Fibroblast of lung (primary cell): ENCODE results near the gene NPVF.

Experiments used
- EZH2 ChIP-seq: IDR thresholded peaks from 2 replicates; pipeline ENCODE4 v1.5.1; 2012; ENCODE audit warnings: low read length, control low read depth, mild to moderate bottlenecking; ENCODE audit errors: missing control alignments
- TF ChIP-seq, protein P1 (sequence below), 2 donors: IDR thresholded peaks in 1 of 2; conservative IDR thresholded peaks in 1 of 2; 1 replicate in 1 of 2; 2 replicates in 1 of 2; pipeline ENCODE4 v1.5.1; 2011 to 2012; ENCODE audit warnings: low read length in 2 of 2, control low read depth in 1 of 2, inconsistent platforms in 1 of 2, low read depth in 1 of 2, mild to moderate bottlenecking in 1 of 2

DNA sequence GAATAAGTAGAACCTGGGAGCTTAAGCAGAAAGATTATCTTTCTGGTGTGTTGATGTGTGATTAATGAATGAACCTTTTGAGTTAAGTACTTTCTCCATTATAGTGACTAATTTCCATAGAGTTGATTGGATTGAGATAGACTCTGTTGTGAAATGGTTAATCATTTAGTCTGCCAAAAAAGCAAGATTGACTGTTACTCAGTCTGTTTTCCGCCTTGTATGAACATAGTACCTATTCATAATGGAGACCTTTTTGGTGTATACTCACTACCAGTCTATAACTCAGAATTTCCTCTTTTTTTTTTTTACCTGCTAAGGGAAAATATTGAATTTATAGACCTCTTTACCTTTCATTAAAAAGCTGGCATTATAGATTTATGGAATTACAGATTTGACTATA lies 14.4 kb upstream of the NPVF start:
- TF ChIP-seq, protein P1, sequence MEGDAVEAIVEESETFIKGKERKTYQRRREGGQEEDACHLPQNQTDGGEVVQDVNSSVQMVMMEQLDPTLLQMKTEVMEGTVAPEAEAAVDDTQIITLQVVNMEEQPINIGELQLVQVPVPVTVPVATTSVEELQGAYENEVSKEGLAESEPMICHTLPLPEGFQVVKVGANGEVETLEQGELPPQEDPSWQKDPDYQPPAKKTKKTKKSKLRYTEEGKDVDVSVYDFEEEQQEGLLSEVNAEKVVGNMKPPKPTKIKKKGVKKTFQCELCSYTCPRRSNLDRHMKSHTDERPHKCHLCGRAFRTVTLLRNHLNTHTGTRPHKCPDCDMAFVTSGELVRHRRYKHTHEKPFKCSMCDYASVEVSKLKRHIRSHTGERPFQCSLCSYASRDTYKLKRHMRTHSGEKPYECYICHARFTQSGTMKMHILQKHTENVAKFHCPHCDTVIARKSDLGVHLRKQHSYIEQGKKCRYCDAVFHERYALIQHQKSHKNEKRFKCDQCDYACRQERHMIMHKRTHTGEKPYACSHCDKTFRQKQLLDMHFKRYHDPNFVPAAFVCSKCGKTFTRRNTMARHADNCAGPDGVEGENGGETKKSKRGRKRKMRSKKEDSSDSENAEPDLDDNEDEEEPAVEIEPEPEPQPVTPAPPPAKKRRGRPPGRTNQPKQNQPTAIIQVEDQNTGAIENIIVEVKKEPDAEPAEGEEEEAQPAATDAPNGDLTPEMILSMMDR (conservative IDR thresholded peaks at IDR 0.05 in 1 of 2, IDR thresholded peaks at IDR 0.05 in 1 of 2; ENCODE audit: low read depth in 1 of 2, low read length in 2 of 2), result no peak
- TF ChIP-seq EZH2, result no peak
